ENCODE data around the gene SHISA6.

DNA sequence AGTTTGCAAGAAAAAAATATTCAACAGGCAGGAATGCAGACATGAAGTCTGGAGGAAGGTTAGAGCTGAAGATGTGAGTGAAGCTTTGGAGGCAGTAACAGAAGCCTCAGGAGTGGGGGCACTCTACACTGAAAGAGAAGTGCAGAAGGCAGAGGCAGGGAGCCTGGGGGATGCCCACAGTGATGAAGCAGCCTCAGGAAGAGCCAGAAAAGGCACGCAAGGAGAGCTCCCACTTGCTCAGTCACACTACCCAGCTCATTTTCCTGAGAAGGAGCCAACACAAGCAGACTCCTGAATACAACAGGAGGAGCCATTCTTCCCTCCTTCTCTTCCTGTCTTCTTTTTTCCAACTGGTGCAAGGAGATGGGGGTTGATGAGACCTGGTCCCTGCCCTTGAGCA lies 312.1 kb downstream of the SHISA6 start:
- TF ChIP-seq, protein P1, sequence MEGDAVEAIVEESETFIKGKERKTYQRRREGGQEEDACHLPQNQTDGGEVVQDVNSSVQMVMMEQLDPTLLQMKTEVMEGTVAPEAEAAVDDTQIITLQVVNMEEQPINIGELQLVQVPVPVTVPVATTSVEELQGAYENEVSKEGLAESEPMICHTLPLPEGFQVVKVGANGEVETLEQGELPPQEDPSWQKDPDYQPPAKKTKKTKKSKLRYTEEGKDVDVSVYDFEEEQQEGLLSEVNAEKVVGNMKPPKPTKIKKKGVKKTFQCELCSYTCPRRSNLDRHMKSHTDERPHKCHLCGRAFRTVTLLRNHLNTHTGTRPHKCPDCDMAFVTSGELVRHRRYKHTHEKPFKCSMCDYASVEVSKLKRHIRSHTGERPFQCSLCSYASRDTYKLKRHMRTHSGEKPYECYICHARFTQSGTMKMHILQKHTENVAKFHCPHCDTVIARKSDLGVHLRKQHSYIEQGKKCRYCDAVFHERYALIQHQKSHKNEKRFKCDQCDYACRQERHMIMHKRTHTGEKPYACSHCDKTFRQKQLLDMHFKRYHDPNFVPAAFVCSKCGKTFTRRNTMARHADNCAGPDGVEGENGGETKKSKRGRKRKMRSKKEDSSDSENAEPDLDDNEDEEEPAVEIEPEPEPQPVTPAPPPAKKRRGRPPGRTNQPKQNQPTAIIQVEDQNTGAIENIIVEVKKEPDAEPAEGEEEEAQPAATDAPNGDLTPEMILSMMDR (conservative IDR thresholded peaks at IDR 0.05 in 1 of 2, IDR thresholded peaks at IDR 0.05 in 1 of 2; ENCODE audit: extremely low read depth in 1 of 2, insufficient read depth in 1 of 2, low read depth in 1 of 2, low read length in 2 of 2): no peak
- no peak for TF ChIP-seq EZH2 (IDR thresholded peaks at IDR 0.05; ENCODE audit: borderline replicate concordance, low read length)

Data from mammary epithelial cell (primary cell).